Measurements from ENCODE around the gene CFAP126.

DNA sequence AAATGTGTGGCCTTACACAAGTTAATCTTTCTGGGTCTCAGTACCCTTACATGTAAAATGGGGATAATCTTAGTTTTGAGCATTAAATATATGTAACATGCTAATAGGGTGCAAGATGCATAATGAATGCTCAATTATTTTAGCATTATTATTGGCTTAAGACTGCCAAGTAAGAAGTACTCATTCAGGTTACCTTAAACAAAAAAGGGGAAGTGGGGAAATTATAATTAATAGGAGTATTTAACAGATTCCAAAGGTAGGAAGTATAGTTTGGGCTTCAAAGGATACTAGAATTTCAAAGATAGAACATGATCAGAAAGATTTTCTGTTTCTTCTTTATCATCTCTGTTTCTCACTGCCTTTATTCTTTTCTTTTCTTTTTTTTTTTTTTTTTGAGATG is 5.8 kb upstream of the CFAP126 start:
- TF ChIP-seq, protein P1, sequence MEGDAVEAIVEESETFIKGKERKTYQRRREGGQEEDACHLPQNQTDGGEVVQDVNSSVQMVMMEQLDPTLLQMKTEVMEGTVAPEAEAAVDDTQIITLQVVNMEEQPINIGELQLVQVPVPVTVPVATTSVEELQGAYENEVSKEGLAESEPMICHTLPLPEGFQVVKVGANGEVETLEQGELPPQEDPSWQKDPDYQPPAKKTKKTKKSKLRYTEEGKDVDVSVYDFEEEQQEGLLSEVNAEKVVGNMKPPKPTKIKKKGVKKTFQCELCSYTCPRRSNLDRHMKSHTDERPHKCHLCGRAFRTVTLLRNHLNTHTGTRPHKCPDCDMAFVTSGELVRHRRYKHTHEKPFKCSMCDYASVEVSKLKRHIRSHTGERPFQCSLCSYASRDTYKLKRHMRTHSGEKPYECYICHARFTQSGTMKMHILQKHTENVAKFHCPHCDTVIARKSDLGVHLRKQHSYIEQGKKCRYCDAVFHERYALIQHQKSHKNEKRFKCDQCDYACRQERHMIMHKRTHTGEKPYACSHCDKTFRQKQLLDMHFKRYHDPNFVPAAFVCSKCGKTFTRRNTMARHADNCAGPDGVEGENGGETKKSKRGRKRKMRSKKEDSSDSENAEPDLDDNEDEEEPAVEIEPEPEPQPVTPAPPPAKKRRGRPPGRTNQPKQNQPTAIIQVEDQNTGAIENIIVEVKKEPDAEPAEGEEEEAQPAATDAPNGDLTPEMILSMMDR (IDR thresholded peaks at IDR 0.05; ENCODE audit: control extremely low read depth in 1 of 3, insufficient read depth in 1 of 3, low read depth in 1 of 3, low read length in 3 of 3), result no peak
- no peak for TF ChIP-seq EGR1 (IDR thresholded peaks at IDR 0.05; ENCODE audit: borderline replicate concordance, low read depth, low read length)
- TF ChIP-seq, protein P2, sequence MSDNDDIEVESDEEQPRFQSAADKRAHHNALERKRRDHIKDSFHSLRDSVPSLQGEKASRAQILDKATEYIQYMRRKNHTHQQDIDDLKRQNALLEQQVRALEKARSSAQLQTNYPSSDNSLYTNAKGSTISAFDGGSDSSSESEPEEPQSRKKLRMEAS (IDR thresholded peaks at IDR 0.05), result no peak
- no peak for TF ChIP-seq ZNF274 (IDR thresholded peaks at IDR 0.05; ENCODE audit: borderline replicate concordance, extremely low read depth, low read length)
- TF ChIP-seq BCL11A (IDR thresholded peaks at IDR 0.05; ENCODE audit: low read depth in 2 of 2, low read length in 2 of 2), result no peak
- TF ChIP-seq, protein P3, sequence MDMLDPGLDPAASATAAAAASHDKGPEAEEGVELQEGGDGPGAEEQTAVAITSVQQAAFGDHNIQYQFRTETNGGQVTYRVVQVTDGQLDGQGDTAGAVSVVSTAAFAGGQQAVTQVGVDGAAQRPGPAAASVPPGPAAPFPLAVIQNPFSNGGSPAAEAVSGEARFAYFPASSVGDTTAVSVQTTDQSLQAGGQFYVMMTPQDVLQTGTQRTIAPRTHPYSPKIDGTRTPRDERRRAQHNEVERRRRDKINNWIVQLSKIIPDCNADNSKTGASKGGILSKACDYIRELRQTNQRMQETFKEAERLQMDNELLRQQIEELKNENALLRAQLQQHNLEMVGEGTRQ (IDR thresholded peaks at IDR 0.05; ENCODE audit: low read length), result no peak
- TF ChIP-seq POLR2A (IDR thresholded peaks at IDR 0.05; ENCODE audit: control extremely low read depth in 1 of 2, low read depth in 2 of 2, low read length in 2 of 2), result no peak
- no peak for TF ChIP-seq SP1 (IDR thresholded peaks at IDR 0.05; ENCODE audit: low read depth, low read length)
- no peak for TF ChIP-seq POU5F1 (IDR thresholded peaks at IDR 0.05; ENCODE audit: low read depth, low read length)
- no peak for TF ChIP-seq SP4 (IDR thresholded peaks at IDR 0.05; ENCODE audit: low read length)

Measured in H1 (cell line).